Ammon's horn (tissue), 1 donor: ENCODE measurements around the gene CFAP43.
"Not testable (repeated sequence)": the region's sequence is repeated elsewhere in the genome, so short reads cannot be mapped to it uniquely, and the experiment has no call there.

ENCODE experiments used
- DNase-seq: peaks from one replicate; pipeline ENCODE4 v3.0.0-alpha.2; 2016; ENCODE audit warnings: low spot score

Gene CFAP43

DNA sequence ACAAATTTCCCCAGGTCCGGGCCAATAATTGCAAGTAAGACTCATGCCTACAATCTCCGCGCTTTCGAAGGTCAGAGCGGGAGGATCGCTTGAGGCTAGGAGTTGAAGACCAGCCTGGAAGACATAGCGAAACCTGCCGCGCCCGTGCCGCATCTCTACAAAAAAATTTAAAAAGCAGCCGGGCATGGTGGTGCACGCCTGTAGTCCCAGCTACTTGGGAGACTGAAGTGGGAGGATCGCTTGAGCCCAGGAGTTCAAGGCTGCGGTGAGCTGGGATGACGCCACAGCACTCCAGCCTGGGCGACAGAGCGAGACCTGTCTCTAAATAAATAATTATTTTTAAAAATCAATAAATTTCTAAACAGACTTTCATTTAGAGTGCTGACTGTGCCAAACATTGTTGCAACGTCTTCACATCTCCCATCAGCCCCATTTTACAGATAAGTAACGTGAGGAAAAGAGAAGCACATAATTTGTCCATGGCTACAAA, 494 bp upstream of the CFAP43 start:
- no peak for DNase-seq

GRCh38 chr10:104230490-104230889, 1.7 kb downstream of the CFAP43 start:
- DNase-seq, result no peak

- DNase-seq, result no peak
These were observed 8.9 kb downstream of the CFAP43 start for GRCh38 chr10:104223304-104223703.

DNA sequence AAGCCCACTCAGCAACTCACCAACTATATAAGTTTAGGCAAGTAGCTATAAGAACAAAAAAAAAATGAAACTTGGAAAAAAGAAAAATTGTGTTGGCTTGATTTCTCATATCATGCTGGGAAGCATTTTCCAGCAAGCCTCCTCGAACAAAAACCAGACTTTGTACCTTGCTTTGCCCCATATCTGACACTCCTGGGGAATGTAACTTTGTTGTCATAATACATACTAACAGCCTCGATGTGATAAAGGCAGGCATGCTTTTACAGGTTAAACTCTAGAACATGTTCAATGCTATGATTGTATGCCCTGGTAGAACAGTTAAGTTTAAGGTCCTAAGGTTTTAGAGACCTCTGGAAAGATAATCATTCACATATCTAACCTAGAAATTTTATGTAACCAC, 11.6 kb downstream of the CFAP43 start:
- DNase-seq, result no peak

DNA sequence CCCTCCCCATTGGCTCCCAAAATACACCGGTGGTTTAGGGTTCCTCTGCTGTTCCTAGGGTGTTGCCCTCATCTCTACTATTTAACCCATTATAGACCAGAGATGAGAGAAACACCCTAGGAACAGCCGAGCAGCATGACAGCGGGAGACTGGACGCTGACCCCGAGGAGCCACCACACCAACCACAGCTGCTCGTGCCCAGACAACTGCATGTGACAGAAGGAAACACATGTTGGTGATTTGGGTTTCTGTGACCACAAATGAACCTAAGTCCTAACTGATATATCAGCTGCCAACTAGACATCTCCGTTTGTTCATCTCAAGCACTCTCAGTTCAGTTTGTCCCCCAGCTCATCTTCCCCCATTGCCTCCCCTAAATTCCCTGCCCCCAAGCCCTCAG, 13.4 kb downstream of the CFAP43 start:
- no peak for DNase-seq

DNA sequence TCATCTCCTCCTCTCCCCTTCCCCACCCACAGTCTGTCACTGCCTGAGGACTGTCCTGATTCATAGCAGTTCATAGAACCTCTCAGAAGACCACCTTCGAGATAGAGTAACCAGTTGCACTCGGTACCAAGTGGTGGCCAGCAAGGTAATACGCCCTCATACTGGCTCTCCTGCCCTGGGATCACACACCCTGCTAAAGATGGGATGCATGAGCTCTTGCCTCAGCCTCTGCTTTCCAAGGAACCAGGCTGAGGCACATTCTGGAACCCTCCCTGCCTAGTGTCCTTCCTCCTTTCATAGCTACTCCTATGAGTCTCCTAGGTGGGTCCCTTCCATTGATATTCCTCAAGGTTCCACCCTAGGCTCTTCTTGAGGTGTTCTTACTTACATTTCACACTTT, 15.5 kb downstream of the CFAP43 start:
- DNase-seq, result no peak

DNA sequence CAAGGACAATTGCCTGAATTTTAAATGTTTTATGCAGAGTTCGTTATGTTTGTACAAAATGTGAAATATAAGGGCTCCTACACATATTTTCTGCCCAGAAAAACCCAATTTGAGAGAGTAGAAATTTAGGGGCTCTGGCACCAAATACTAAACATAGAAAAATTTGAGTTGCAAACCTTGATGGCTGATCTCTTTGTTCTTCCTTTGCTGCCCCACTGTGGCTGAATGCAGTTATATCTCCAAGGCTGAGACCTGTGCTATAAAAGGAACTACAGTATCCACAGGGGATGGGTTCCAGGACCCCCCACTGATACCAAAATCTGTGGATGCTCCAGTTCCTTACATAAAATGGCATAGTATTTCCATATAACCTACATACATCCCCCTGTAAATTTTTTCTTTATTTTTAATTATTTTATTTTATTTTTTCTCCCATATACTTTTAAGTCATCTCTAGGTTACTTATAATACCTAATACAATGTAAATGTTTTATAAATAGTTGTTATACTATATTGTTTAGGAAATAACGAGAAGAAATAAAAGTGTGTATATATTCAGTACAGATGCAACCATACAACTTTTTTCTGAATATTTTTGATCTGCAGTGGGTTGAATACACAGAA, 22.5 kb downstream of the CFAP43 start:
- DNase-seq, result peak; percentile 78

DNA sequence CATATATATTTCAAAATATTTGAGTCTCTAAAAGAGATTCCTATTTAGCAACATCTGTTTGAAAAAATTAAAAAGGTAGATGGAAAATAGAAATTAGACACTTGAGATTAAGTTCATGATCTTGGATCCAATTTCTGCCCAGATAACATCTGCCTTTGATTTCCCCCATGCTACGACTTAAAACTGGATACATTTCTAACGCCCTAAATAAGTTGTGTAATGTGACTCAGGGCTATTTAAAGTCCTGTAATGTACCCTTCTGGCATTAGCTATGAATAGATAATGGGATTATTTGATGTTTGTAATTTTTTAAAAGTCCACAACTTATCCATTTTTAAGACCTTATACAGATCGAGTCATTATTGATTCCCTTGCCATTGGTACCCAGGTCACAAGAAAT, 23.4 kb downstream of the CFAP43 start:
- no peak for DNase-seq

GRCh38 chr10:104202231-104202630, 29.9 kb downstream of the CFAP43 start:
- DNase-seq, result no peak

- DNase-seq, result no peak
These were observed 30.5 kb downstream of the CFAP43 start for GRCh38 chr10:104201636-104202035.

DNA sequence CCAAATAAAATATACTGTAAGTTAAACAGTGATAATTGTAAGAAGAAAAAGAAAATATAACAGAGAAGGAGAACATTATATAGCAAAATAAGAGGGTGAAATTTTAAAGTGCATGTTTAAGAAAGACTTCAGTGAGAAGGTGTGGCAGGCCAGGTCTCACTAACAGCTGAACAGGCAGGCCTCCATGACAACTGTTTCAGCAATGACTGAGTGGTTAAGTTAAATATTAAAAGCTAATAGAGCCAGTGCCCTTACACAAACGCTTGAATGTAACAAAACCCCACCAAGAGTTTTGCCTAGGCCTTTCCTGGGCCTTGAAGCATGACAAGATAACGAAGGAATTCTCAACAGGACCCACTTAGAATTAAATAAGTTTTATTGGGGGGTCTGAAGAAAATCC, 32.6 kb downstream of the CFAP43 start:
- DNase-seq, result no peak

DNA sequence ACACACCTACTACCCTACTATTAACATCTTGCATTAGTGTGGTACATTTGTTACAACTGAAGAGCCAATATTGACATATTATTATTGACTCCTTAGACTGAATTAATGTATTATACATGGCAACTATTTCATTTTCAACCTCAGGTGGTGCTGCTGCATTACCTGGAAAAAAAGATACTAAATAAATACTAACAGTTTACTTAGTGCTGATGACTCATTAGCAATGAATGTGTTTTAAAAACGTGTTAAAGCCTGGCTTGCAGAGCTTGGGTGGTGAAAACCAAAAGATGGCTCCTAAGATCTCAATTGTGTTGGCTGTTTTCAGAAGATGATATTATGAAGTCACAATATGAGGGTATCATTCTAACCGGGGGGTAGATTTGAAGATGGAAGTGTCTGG, 34.8 kb downstream of the CFAP43 start:
- no peak for DNase-seq

- no peak for DNase-seq
These were observed 36.5 kb downstream of the CFAP43 start for GRCh38 chr10:104195706-104196105.

DNA sequence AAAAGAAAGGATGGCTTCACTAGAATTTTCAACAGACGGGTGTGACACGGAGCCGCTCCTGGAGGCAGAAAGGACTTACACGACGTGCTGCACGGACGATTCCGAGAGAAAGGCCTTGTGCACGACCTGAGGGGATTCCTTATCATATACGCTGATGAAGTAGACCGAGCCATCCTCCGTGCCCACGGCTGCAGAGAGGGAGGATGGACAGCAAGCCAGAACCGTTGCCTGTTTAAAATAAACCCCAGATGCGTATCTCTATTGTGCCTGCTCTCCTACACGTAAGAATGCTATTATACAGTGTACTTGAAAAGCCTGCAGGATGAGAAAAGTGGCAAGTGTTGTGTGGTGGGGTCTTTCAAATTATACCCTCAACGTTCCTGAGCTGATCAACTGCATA, 38.4 kb downstream of the CFAP43 start:
- no peak for DNase-seq

- DNase-seq, result no peak
These were observed 41.5 kb downstream of the CFAP43 start for GRCh38 chr10:104190695-104191094.

- DNase-seq, result no peak
These were observed 48.5 kb downstream of the CFAP43 start for GRCh38 chr10:104183682-104184081.

- not testable (repeated sequence) for DNase-seq
These were observed 58.0 kb downstream of the CFAP43 start for GRCh38 chr10:104174136-104174535.

DNA sequence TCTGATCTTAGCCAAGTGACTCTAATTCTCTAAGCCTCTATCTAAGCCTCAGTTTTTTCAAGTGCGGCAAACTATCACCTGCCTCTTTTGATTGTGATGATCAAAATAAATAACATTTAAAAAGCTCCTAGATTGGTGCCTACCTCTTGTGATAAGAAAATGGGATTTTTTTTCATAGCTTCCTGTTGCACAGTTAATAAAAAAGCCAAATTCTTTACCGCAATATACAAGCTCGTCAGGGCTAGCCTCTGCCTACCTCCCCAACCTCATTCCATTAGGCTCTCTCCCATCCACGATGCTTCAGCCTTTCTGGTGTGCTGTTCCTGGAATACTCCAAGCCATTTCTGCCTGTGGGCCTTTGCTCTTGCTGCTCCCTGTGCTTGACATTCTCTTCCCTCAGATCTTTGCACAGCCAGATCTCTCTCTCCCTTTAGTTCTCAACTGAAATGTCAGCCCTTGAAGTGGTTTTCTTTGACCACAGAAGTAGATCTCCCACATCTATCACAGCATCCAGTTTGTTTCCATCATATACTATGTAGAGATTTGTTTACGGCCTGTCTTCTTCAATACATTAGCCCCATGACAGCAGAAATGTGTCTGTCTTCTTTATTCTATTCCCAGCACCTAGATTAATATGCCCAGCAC, 61.4 kb downstream of the CFAP43 start:
- DNase-seq, result no peak

DNA sequence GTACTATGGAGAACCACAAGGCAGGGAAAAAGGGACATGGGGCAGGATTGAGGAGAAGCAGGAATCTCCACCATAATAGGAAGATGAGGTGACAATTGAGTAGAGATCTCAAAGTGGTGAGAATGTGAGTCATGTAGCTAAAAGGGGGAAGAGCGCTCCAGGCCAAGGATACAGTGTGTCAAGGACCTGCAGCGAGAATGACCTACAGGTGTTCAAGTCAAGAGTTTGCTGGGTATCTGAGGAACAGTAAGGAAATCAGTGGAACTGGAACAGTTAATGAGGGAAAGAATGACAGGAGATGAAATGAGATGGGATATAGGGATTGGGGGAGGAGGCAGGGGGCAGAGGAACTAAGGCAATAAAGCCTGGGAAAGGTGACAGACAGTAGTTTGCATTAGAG, 76.6 kb downstream of the CFAP43 start:
- no peak for DNase-seq

DNA sequence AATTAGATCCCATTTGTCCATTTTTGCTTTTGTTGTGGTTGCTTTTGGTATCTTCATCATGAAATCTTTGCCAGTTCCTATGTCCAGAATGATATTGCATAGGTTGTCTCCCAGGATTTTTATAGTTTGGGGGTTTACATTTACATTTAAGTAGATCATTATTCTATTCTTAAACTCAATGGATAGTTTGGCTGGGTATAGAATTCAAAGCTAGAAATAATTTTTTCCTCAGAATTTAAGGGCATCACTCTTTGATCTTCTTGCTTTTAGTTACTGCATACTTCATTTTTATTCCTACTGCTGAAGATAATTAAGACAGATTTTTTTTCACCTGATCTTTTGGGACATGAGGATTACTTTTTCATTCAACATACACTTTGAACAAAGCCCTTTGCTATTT, 80.4 kb downstream of the CFAP43 start:
- no peak for DNase-seq

GRCh38 chr10:104150139-104150538, 82.0 kb downstream of the CFAP43 start:
- no peak for DNase-seq

GRCh38 chr10:104146882-104147281, 85.3 kb downstream of the CFAP43 start:
- peak; percentile 95 for DNase-seq

GRCh38 chr10:104144931-104145330, 87.2 kb downstream of the CFAP43 start:
- no peak for DNase-seq

GRCh38 chr10:104143829-104144228, 88.3 kb downstream of the CFAP43 start:
- no peak for DNase-seq
